ENCODE results near the gene ATP2B2.

Gene ATP2B2

DNA sequence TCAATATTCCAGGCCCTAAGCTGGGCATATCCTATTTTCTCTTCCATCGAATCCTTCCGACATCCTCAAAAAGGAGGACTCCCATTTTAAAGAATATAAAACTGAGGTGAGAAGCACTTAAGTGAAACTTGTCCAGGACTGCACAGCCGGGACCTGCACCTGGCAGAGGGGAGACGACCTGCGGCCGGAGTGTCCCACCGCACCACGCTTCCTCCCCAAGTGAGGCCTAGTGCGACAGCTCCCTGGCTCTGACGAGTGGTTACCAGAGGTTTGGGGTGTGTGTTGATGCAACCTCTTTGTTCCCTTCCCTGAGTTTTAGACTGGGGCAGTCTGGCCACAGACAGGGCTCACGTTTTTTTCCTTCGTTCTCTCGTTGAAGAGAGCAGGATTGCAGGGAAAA, 24.9 kb upstream of the ATP2B2 start:
- Histone ChIP-seq H3K36me3 (ENCODE audit: control insufficient read depth in 1 of 2, insufficient read depth in 2 of 2, low read depth in 1 of 2, low read length in 2 of 2) (no peaks in the 10 kb centered on the region), H3K18ac (ENCODE audit: low read depth in 1 of 2, low read length in 2 of 2) (no peak overlapping the region), H3K79me1 (replicated peaks; ENCODE audit: low read length, poor library complexity, severe bottlenecking) (no peaks in the 10 kb centered on the region), H3K9me3 (ENCODE audit: control insufficient read depth, low read length) (no peaks in the 10 kb centered on the region), H2BK5ac (ENCODE audit: low read depth, low read length, poor library complexity, severe bottlenecking) (no peak overlapping the region), H3K4me1 (ENCODE audit: control insufficient read depth, insufficient read depth, low read depth, low read length) (no peaks in the 10 kb centered on the region), H2BK12ac (ENCODE audit: low read length in 2 of 2) (no peak overlapping the region), H2BK15ac (ENCODE audit: low read depth, poor library complexity, severe bottlenecking) (no peak overlapping the region), H4K8ac (ENCODE audit: low read length) (no peak overlapping the region), H2BK120ac (ENCODE audit: low read depth, low read length) (no peak overlapping the region), H3K9ac (ENCODE audit: low read length) (no peak overlapping the region), H4K91ac (ENCODE audit: low read length) (no peak overlapping the region), H2AFZ (ENCODE audit: low read depth, low read length) (no peak overlapping the region), H3K4me3 (ENCODE audit: insufficient read depth in 1 of 2, low read depth in 1 of 2, low read length in 2 of 2) (no peak overlapping the region), H3K14ac (ENCODE audit: low read length in 2 of 2) (no peak overlapping the region), H3K4me2 (ENCODE audit: low read length, poor library complexity, severe bottlenecking) (no peak overlapping the region), H3K23ac (ENCODE audit: low read length in 2 of 2) (no peak overlapping the region), H2AK5ac (ENCODE audit: low read length, severe bottlenecking) (no peak overlapping the region), H3K4ac (ENCODE audit: low read depth in 1 of 2, low read length in 2 of 2) (no peak overlapping the region), H3K27me3 (ENCODE audit: control insufficient read depth in 1 of 2, insufficient read depth in 1 of 2, low read length in 2 of 2) (peaks cover 34 to 85% of the 10 kb centered on the region in 2 experiments), H3K27ac (ENCODE audit: low read length, poor library complexity, severe bottlenecking) (no peak overlapping the region)
- WGBS, result 70% methylated on average over 11 of the region's 13 CpGs
- DNase-seq, result no peak

DNA sequence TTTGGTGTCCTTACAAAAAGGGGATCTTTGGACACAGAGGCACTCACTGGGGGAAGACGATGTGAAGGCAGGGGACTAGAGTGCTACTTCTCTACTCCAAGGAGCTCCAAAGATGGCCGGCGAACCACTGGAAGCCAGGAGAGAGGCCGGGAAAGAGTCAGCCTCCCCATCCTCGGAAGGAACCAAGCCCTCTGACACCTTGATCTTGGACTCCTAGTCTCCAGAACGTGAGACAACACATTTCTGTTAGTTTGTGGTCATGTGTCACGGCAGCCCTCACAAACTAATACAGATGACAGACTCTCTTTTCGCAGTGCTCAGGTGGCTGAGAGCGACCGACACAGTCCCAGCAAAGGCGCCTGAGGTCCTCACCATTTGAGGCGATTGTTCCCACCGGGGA, 24.4 kb upstream of the ATP2B2 start:
- Histone ChIP-seq H4K8ac (ENCODE audit: low read length) (no peak overlapping the region), H2AK5ac (ENCODE audit: low read length, severe bottlenecking) (no peak overlapping the region), H4K91ac (ENCODE audit: low read length) (no peak overlapping the region), H2BK5ac (ENCODE audit: low read depth, low read length, poor library complexity, severe bottlenecking) (no peak overlapping the region), H3K36me3 (ENCODE audit: control insufficient read depth in 1 of 2, insufficient read depth in 2 of 2, low read depth in 1 of 2, low read length in 2 of 2) (no peaks in the 10 kb centered on the region), H2BK120ac (ENCODE audit: low read depth, low read length) (no peak overlapping the region), H3K14ac (ENCODE audit: low read length in 2 of 2) (no peak overlapping the region), H3K18ac (ENCODE audit: low read depth in 1 of 2, low read length in 2 of 2) (no peak overlapping the region), H3K23ac (ENCODE audit: low read length in 2 of 2) (no peak overlapping the region), H3K27ac (ENCODE audit: low read length, poor library complexity, severe bottlenecking) (no peak overlapping the region), H3K9ac (ENCODE audit: low read length) (no peak overlapping the region), H3K4ac (ENCODE audit: low read depth in 1 of 2, low read length in 2 of 2) (no peak overlapping the region), H3K9me3 (ENCODE audit: control insufficient read depth, low read length) (no peaks in the 10 kb centered on the region), H2AFZ (ENCODE audit: low read depth, low read length) (no peak overlapping the region), H2BK15ac (ENCODE audit: low read depth, poor library complexity, severe bottlenecking) (no peak overlapping the region), H3K4me1 (ENCODE audit: control insufficient read depth, insufficient read depth, low read depth, low read length) (no peaks in the 10 kb centered on the region), H3K4me3 (ENCODE audit: insufficient read depth in 1 of 2, low read depth in 1 of 2, low read length in 2 of 2) (no peak overlapping the region), H3K4me2 (ENCODE audit: low read length, poor library complexity, severe bottlenecking) (no peak overlapping the region), H3K27me3 (ENCODE audit: control insufficient read depth in 1 of 2, insufficient read depth in 1 of 2, low read length in 2 of 2) (peaks cover 36 to 84% of the 10 kb centered on the region in 2 experiments), H3K79me1 (replicated peaks; ENCODE audit: low read length, poor library complexity, severe bottlenecking) (no peaks in the 10 kb centered on the region), H2BK12ac (ENCODE audit: low read length in 2 of 2) (no peak overlapping the region)
- DNase-seq, result no peak
- 81% methylated on average over 13 of the region's 13 CpGs for WGBS

DNA sequence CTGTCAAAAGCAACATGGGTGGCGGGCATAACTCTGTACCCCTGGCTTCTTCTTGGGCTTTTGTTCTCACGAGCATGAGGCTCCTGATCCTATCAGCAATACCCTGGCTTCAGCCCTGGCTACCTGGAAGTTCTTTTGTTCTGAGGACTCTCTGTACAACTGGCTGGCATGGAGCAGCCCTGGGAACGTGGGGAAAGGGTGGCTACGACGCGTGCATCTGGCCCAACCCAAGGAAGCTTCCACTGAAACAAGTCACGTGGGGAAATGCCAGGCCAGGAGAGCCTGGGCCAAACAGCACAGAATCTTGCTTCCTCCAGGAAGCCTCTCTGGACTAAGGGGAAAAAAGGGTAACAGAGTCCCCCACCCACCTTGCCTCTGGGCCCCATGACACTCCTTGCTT, 22.7 kb upstream of the ATP2B2 start:
- Histone ChIP-seq H2AK5ac (ENCODE audit: low read length, severe bottlenecking) (no peak overlapping the region), H2BK120ac (ENCODE audit: low read depth, low read length) (no peak overlapping the region), H3K9me3 (ENCODE audit: control insufficient read depth, low read length) (no peaks in the 10 kb centered on the region), H3K27ac (ENCODE audit: low read length, poor library complexity, severe bottlenecking) (no peak overlapping the region), H3K18ac (ENCODE audit: low read depth in 1 of 2, low read length in 2 of 2) (no peak overlapping the region), H3K36me3 (ENCODE audit: control insufficient read depth in 1 of 2, insufficient read depth in 2 of 2, low read depth in 1 of 2, low read length in 2 of 2) (no peaks in the 10 kb centered on the region), H3K27me3 (ENCODE audit: control insufficient read depth in 1 of 2, insufficient read depth in 1 of 2, low read length in 2 of 2) (peaks cover 38 to 85% of the 10 kb centered on the region in 2 experiments), H2AFZ (ENCODE audit: low read depth, low read length) (no peak overlapping the region), H3K4ac (ENCODE audit: low read depth in 1 of 2, low read length in 2 of 2) (no peak overlapping the region), H3K4me2 (ENCODE audit: low read length, poor library complexity, severe bottlenecking) (no peak overlapping the region), H3K79me1 (replicated peaks; ENCODE audit: low read length, poor library complexity, severe bottlenecking) (no peaks in the 10 kb centered on the region), H3K9ac (ENCODE audit: low read length) (no peak overlapping the region), H3K4me1 (ENCODE audit: control insufficient read depth, insufficient read depth, low read depth, low read length) (no peaks in the 10 kb centered on the region), H2BK5ac (ENCODE audit: low read depth, low read length, poor library complexity, severe bottlenecking) (no peak overlapping the region), H3K4me3 (ENCODE audit: insufficient read depth in 1 of 2, low read depth in 1 of 2, low read length in 2 of 2) (no peak overlapping the region), H4K8ac (ENCODE audit: low read length) (no peak overlapping the region), H3K14ac (ENCODE audit: low read length in 2 of 2) (no peak overlapping the region), H2BK15ac (ENCODE audit: low read depth, poor library complexity, severe bottlenecking) (no peak overlapping the region), H3K23ac (ENCODE audit: low read length in 2 of 2) (no peak overlapping the region), H4K91ac (ENCODE audit: low read length) (no peak overlapping the region), H2BK12ac (ENCODE audit: low read length in 2 of 2) (no peak overlapping the region)
- no peak for DNase-seq
- WGBS, result 72% methylated on average over 7 of the region's 7 CpGs

DNA sequence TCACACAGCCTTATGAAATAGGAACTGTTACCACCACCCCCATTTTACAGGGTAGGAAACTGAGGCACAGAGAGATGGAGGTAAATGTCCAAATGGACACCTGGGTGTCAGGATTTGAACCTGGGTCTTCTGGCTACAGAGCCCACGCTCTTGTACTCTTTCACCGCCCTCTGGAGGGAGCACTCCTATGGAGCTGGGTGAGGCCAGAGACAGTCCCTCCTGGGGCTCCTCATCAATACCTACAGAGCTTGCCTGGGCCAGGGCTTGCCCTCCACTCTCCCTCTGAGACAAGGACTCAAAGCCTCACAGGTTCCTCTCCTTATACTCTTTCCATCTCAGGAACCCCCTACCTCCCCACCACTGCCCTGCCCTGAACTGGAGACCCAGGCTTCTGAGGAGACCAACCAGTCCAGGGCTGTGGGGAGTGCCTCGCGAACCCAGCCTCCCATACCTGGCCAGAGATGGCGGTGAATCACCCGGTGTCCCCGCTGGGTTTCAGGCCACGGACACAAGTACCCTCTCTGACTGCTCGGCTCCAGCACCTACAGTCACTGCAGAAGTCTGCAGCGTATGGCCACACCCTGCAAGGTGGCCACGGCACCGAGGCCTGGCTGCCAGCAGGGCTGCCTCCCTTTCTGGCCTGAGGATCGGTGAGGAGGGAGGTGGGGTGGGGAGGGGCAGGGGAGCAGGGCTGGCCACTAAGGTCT, 22.1 kb upstream of the ATP2B2 start:
- Histone ChIP-seq H3K27me3 (ENCODE audit: control insufficient read depth in 1 of 2, insufficient read depth in 1 of 2, low read length in 2 of 2) (peaks cover 38 to 86% of the 10 kb centered on the region in 2 experiments), H2BK15ac (ENCODE audit: low read depth, poor library complexity, severe bottlenecking) (no peak overlapping the region), H3K9me3 (ENCODE audit: control insufficient read depth, low read length) (no peaks in the 10 kb centered on the region), H2AK5ac (ENCODE audit: low read length, severe bottlenecking) (no peak overlapping the region), H3K4me3 (ENCODE audit: insufficient read depth in 1 of 2, low read depth in 1 of 2, low read length in 2 of 2) (no peak overlapping the region), H4K8ac (ENCODE audit: low read length) (no peak overlapping the region), H3K27ac (ENCODE audit: low read length, poor library complexity, severe bottlenecking) (no peak overlapping the region), H3K14ac (ENCODE audit: low read length in 2 of 2) (no peak overlapping the region), H3K23ac (ENCODE audit: low read length in 2 of 2) (no peak overlapping the region), H3K79me1 (replicated peaks; ENCODE audit: low read length, poor library complexity, severe bottlenecking) (no peaks in the 10 kb centered on the region), H2BK12ac (ENCODE audit: low read length in 2 of 2) (no peak overlapping the region), H3K9ac (ENCODE audit: low read length) (no peak overlapping the region), H3K18ac (ENCODE audit: low read depth in 1 of 2, low read length in 2 of 2) (no peak overlapping the region), H4K91ac (ENCODE audit: low read length) (no peak overlapping the region), H3K4ac (ENCODE audit: low read depth in 1 of 2, low read length in 2 of 2) (no peak overlapping the region), H3K4me1 (ENCODE audit: control insufficient read depth, insufficient read depth, low read depth, low read length) (no peaks in the 10 kb centered on the region), H2BK5ac (ENCODE audit: low read depth, low read length, poor library complexity, severe bottlenecking) (no peak overlapping the region), H2AFZ (ENCODE audit: low read depth, low read length) (no peak overlapping the region), H3K36me3 (ENCODE audit: control insufficient read depth in 1 of 2, insufficient read depth in 2 of 2, low read depth in 1 of 2, low read length in 2 of 2) (no peaks in the 10 kb centered on the region), H3K4me2 (ENCODE audit: low read length, poor library complexity, severe bottlenecking) (no peak overlapping the region), H2BK120ac (ENCODE audit: low read depth, low read length) (no peak overlapping the region)
- DNase-seq, result no peak
- WGBS, result 79% methylated on average over 13 of the region's 13 CpGs
